ENCODE measurements around the gene MPP3.

DNA sequence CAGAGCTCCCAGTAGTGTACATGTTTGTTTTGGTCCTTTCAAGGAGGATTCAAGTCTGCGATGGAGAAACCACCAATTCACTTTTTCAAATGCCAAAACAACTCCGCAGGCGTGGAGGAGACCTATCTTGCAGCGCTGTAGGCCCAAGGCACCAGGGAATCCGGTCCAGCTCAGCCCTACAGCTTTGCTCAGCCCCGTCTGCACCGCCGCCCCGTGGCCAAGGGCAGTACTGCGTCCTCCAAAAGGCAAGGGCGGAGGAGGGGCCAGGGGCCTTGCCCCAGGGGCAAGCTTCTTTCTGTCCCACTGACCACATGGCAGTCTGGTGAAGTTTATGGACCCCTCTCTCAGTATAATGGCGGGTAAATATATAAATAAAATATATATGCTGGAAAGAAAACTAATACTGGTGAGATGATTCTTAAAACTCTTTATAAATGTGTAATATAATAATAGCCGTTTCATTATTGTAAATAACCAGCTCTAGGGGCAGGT, 13.3 kb upstream of the MPP3 start:
- no peak for TF ChIP-seq POLR2A (IDR thresholded peaks at IDR 0.05)
- TF ChIP-seq, protein P1, sequence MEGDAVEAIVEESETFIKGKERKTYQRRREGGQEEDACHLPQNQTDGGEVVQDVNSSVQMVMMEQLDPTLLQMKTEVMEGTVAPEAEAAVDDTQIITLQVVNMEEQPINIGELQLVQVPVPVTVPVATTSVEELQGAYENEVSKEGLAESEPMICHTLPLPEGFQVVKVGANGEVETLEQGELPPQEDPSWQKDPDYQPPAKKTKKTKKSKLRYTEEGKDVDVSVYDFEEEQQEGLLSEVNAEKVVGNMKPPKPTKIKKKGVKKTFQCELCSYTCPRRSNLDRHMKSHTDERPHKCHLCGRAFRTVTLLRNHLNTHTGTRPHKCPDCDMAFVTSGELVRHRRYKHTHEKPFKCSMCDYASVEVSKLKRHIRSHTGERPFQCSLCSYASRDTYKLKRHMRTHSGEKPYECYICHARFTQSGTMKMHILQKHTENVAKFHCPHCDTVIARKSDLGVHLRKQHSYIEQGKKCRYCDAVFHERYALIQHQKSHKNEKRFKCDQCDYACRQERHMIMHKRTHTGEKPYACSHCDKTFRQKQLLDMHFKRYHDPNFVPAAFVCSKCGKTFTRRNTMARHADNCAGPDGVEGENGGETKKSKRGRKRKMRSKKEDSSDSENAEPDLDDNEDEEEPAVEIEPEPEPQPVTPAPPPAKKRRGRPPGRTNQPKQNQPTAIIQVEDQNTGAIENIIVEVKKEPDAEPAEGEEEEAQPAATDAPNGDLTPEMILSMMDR (IDR thresholded peaks at IDR 0.05) = peak; percentile 95 to 99 (median 98)
- no peak for TF ChIP-seq POLR2AphosphoS5 (IDR thresholded peaks at IDR 0.05)
- no peak for TF ChIP-seq EP300 (IDR thresholded peaks at IDR 0.05; ENCODE audit: low read depth)
